Activated CD8-positive, alpha-beta memory T cell treated with anti-CD3 and anti-CD28 coated beads, Interleukin-2, amount 50 U/mL, for 24 hours (primary cell): ENCODE measurements around the gene PCDHGC4.

Experiments used
- DNase-seq: peaks from one replicate; pipeline ENCODE4 v3.0.0-alpha.2; 2020; ENCODE audit errors: extremely low read depth

PCDHGC4 gene

DNA sequence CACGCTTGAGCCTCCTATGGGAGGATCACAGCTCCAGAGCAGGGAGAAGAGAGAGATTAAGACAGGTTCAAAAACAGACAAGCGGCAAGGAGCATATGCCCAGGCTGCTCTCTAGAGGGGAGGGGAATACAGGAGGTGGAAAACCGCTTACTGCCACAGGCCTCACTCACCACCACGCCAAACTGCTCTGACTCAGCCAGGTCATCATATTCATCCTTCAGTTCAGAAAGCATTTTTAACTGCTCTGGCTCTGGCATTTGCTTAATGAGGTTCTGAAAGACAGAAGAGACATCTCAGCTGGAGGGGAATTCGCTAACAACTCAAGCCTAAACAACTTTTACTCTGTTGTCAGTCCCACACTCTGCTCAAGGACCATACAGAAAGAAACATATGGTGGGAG lies 44.2 kb downstream of the PCDHGC4 start:
- no peak for DNase-seq

- DNase-seq, result no peak
Observed at GRCh38 chr5:141529873-141530272, 45.0 kb downstream of the PCDHGC4 start.

DNA sequence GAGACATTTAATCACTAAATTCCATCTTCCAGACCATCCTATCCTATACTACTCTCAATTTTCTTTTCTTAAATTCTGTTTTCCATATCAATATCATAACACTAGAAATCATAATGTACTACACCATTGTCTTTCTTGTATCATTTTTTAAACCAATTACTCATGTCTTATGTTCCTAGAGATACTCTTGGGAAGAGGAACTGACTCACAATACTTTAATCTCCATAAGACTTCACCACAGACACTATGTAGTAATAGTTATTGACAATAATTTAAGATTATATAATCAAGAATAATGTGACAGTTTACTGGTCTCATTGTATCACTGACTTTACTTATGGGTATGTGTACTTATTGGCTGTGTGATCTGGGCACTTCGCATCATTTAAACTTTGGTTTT lies 47.9 kb downstream of the PCDHGC4 start:
- DNase-seq, result no peak

- DNase-seq, result no peak
Observed at GRCh38 chr5:141533897-141534296, 49.1 kb downstream of the PCDHGC4 start.

DNA sequence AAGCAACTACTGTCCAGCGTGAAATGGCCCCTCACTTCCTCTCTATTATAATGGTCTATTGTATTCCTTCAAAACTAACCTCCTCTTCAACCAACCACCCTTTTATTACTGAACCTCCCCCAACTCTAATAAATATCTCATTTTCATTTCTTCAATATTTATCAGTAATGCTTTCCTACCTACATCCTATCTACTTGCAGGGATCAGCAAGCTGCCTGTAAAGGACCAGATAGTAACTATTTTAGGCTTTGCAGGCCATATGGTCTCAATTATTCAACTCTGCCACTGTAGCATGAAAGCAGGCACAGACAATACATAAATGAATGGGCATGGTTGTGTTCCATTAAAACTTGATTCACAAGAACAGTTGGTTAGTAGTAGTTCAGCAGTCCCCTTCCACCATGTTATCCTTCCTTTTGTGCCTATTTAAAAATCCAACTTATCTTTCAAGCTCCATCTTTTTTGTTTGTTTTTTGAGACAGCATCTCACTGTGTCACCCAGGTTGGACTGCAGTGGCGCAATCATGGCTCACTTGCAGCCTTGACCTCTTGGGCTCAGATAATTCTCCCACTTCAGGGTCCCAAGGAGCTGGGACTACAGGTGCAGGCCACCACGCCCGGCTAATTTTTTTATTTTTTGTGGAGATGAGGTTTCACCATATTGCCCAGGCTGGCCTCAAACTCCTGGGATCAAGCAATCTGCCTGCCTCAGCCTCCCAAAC lies 49.8 kb downstream of the PCDHGC4 start:
- no peak for DNase-seq
